WTC11 (cell line): Measurements from ENCODE around the gene INPP4A. TPM values are rescaled to one million over a fixed set of nuclear protein-coding genes. Genes with fewer than 3 reads are reported as not detected.
A peak's percentile ranks its signal among the peaks of the same experiment; 100 is the strongest.

Source experiments
- ATAC-seq: fragments of 200-7000 bp; cut with Tn5 transposase; 2 replicates; pipeline ENCODE4 v1.10.0; 2021; ENCODE audit warnings: mild to moderate bottlenecking, moderate library complexity
- Bru-seq: library from RNA; stranded (reverse); fragments of 400-500 nt; gene quantifications from one replicate; lab custom pipeline; 2021; lab: Mats Ljungman, UMichigan
- CTCF ChIA-PET: fragments of 300-600 bp; sonication (Branson Sonifier 250); formaldehyde crosslinking; loops from one replicate; lab custom pipeline; 2021; ENCODE audit warnings: antibody characterized with exemption; lab: Charles Lee
- POLR2A ChIA-PET: fragments of 350-600 bp; sonication (Branson Sonifier 250); formaldehyde crosslinking; loops from one replicate; lab custom pipeline; 2021; ENCODE audit warnings: antibody characterized with exemption; lab: Charles Lee
- DNase-seq: peaks from one replicate; pipeline ENCODE4 v3.0.0; 2021; ENCODE audit warnings: low spot score
- H3K27ac Mint-ChIP-seq: 2 replicates; pipeline ENCODE4 v1.8.0; 2021; ENCODE audit warnings: mixed read lengths
- H3K27me3 Mint-ChIP-seq: 2 replicates; pipeline ENCODE4 v1.8.0; 2021; ENCODE audit warnings: low read depth, mild to moderate bottlenecking, moderate library complexity, mixed read lengths
- H3K36me3 Mint-ChIP-seq: 2 replicates; pipeline ENCODE4 v1.8.0; 2021; ENCODE audit warnings: mixed read lengths
- H3K4me1 Mint-ChIP-seq: 2 replicates; pipeline ENCODE4 v1.8.0; 2022; ENCODE audit warnings: mixed read lengths
- H3K4me3 Mint-ChIP-seq: 2 replicates; pipeline ENCODE4 v1.8.0; 2021; ENCODE audit warnings: mild to moderate bottlenecking, moderate library complexity, mixed read lengths
- H3K9me3 Mint-ChIP-seq: 2 replicates; pipeline ENCODE4 v1.8.0; 2021; ENCODE audit warnings: mixed read lengths
- AFF4 ChIP-seq: sonication (generic); formaldehyde crosslinking; IDR thresholded peaks from 2 replicates; pipeline ENCODE4 v1.8.1; 2023; ENCODE audit warnings: mild to moderate bottlenecking, missing genetic modification reagents, borderline replicate concordance
- CREB1 ChIP-seq: sonication (generic); formaldehyde crosslinking; IDR thresholded peaks from 2 replicates; pipeline ENCODE4 v1.8.0; 2023; ENCODE audit warnings: mild to moderate bottlenecking, missing genetic modification reagents
- FOXK1 ChIP-seq: sonication (generic); formaldehyde crosslinking; IDR thresholded peaks from 2 replicates; pipeline ENCODE4 v1.8.0; 2022; ENCODE audit warnings: mild to moderate bottlenecking, moderate library complexity, missing genetic modification reagents
- GTF2I ChIP-seq: fragments of 250-450 bp; sonication (Bioruptor Pico); conservative IDR thresholded peaks from 2 replicates; pipeline ENCODE4 v1.4.0; 2021; ENCODE audit warnings: mild to moderate bottlenecking
- IRF1 ChIP-seq: sonication (generic); formaldehyde crosslinking; IDR thresholded peaks from 2 replicates; pipeline ENCODE4 v1.8.0; 2023; ENCODE audit warnings: missing genetic modification reagents
- KAT7 ChIP-seq: sonication (generic); formaldehyde crosslinking; IDR thresholded peaks from 2 replicates; pipeline ENCODE4 v1.8.1; 2023; ENCODE audit warnings: missing genetic modification reagents, mild to moderate bottlenecking, borderline replicate concordance
- NFATC4 ChIP-seq: fragments of 250-450 bp; sonication (Bioruptor Pico); IDR thresholded peaks from 2 replicates; pipeline ENCODE4 v1.9.0; 2021; ENCODE audit warnings: mild to moderate bottlenecking
- RELA ChIP-seq: sonication (generic); formaldehyde crosslinking; IDR thresholded peaks from 2 replicates; pipeline ENCODE4 v1.8.1; 2022; ENCODE audit warnings: missing genetic modification reagents, mild to moderate bottlenecking, borderline replicate concordance
- SMAD3 ChIP-seq: sonication (generic); formaldehyde crosslinking; IDR thresholded peaks from 2 replicates; pipeline ENCODE4 v1.8.0; 2022; ENCODE audit warnings: missing genetic modification reagents, mild to moderate bottlenecking, borderline replicate concordance
- SP1 ChIP-seq: sonication (generic); formaldehyde crosslinking; conservative IDR thresholded peaks from 2 replicates; pipeline ENCODE4 v1.8.1; 2022; ENCODE audit warnings: missing genetic modification reagents
- TCF7 ChIP-seq: sonication (generic); formaldehyde crosslinking; IDR thresholded peaks from 2 replicates; pipeline ENCODE4 v1.8.0; 2022; ENCODE audit warnings: mild to moderate bottlenecking, low read depth, missing genetic modification reagents, moderate library complexity
- TEAD1 ChIP-seq: sonication (generic); formaldehyde crosslinking; IDR thresholded peaks from 2 replicates; pipeline ENCODE4 v1.8.0; 2022; ENCODE audit warnings: mild to moderate bottlenecking, missing genetic modification reagents
- ZNF232 ChIP-seq: sonication (generic); formaldehyde crosslinking; IDR thresholded peaks from 2 replicates; pipeline ENCODE4 v1.8.0; 2022; ENCODE audit warnings: mild to moderate bottlenecking, missing genetic modification reagents
- long read RNA-seq, 3 experiments: library from RNA in 1 of 3; library from capped mRNA in 1 of 3; library from polyadenylated mRNA in 1 of 3; unstranded in 2 of 3; stranded (forward) in 1 of 3; transcript quantifications; one replicate each; pipeline ENCODE4 v2.0.0, GENCODE V29; 2021
- total RNA-seq: library from RNA; stranded (reverse); gene quantifications from 3 replicates; pipeline ENCODE4 v1.2.3, GENCODE V29; 2021
- TF ChIP-seq, protein P1 (sequence below): sonication (generic); formaldehyde crosslinking; IDR thresholded peaks from 2 replicates; pipeline ENCODE4 v1.8.1; 2023; ENCODE audit warnings: mild to moderate bottlenecking, missing genetic modification reagents, moderate library complexity
- TF ChIP-seq, protein P2 (sequence below): sonication (generic); formaldehyde crosslinking; IDR thresholded peaks from 2 replicates; pipeline ENCODE4 v1.8.1; 2023; ENCODE audit warnings: mild to moderate bottlenecking, moderate library complexity, missing genetic modification reagents
- TF ChIP-seq, protein P3 (sequence below): sonication (generic); formaldehyde crosslinking; IDR thresholded peaks from 2 replicates; pipeline ENCODE4 v1.8.1; 2022; ENCODE audit warnings: low read depth, mild to moderate bottlenecking, moderate library complexity, missing genetic modification reagents, borderline replicate concordance

INPP4A gene
- total RNA-seq (31.7 to 38.3 TPM (median 33.4 TPM) in 3 replicates), Bru-seq, nascent RNA (percentile 72 among the genes with signal in this experiment)
- long read RNA-seq, experiment 1, transcript INPP4A-205 (25 exons, 3,365 nt) = major isoform, 16 of 126 reads
- long read RNA-seq, experiment 1, partial matches to known transcripts = 12 of 126 reads
- long read RNA-seq, experiment 1, other reads (novel, unspliced or antisense) = 98 of 126 reads
- long read RNA-seq, experiment 2, partial matches to known transcripts = 4 of 25 reads
- long read RNA-seq, experiment 2, other reads (novel, unspliced or antisense) = 21 of 25 reads
- long read RNA-seq, experiment 3, partial matches to known transcripts = 0 of 1 reads
- long read RNA-seq, experiment 3, other reads (novel, unspliced or antisense) = 1 of 1 reads

DNA sequence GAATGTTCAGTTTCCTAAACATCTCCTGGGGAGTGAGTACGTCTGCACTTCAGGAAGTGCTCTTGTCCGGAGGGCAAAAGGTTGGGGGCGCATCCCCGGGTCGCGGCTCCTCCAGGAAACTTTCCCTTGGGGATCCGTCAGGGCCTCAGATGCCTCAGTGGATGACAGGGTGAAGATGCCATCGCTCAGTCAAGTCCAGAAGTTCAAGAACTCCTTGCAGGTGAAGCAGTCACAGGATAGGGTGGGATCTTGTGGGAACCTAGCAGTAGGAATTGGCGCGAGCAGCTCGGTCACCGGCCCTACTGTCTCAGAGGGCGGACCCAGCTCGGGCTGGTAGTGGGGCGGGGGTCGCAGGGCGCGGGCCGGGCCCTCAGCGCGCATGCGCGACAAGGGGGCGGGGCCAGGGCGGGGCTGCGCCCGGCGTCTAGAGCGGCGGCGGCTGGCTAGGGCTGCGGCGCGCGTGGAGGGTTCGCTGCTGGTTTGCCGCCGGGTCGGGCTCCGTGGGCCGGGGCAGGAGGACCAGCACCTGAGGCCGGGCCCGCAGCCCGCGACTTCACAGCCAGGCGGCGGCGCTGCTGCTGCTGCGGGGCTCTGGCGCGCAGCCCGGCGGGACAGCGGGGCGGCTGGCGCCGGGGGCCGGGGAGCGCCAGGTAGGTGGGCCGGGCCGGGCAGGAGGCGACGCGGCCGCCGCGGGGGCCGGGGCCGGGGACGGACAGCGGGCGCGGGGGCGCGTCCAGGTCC, at the start of gene INPP4A:
Gene INPP4A, plus strand, starts transcription at position 423 of the 741 bp plus-strand sequence. CDS start 75,191 bp downstream, outside the sequence.
- no peaks in the 10 kb centered on the region for H3K27me3 Mint-ChIP-seq
- POLR2A ChIA-PET = interaction anchor here (0.6 kb wide), 1 partner anchor 168 kb away, joined by 3 read pairs; no protein-coding TSS in a partner anchor
- TF ChIP-seq SP1 = peak; percentile 70
- peak; percentile 30; the same call in 1 of the 2 replicates for TF ChIP-seq KAT7
- TF ChIP-seq, protein P1, sequence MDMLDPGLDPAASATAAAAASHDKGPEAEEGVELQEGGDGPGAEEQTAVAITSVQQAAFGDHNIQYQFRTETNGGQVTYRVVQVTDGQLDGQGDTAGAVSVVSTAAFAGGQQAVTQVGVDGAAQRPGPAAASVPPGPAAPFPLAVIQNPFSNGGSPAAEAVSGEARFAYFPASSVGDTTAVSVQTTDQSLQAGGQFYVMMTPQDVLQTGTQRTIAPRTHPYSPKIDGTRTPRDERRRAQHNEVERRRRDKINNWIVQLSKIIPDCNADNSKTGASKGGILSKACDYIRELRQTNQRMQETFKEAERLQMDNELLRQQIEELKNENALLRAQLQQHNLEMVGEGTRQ (CRISPR knock-in tag) = no peak; the same call in 1 of the 2 replicates
- TF ChIP-seq TCF7 (CRISPR knock-in tag) = 0 out of 2 replicates have a peak, but pooled peaks have one; percentile 24
- TF ChIP-seq, protein P2, sequence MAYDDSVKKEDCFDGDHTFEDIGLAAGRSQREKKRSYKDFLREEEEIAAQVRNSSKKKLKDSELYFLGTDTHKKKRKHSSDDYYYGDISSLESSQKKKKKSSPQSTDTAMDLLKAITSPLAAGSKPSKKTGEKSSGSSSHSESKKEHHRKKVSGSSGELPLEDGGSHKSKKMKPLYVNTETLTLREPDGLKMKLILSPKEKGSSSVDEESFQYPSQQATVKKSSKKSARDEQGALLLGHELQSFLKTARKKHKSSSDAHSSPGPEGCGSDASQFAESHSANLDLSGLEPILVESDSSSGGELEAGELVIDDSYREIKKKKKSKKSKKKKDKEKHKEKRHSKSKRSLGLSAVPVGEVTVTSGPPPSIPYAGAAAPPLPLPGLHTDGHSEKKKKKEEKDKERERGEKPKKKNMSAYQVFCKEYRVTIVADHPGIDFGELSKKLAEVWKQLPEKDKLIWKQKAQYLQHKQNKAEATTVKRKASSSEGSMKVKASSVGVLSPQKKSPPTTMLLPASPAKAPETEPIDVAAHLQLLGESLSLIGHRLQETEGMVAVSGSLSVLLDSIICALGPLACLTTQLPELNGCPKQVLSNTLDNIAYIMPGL (CRISPR knock-in tag) = 0 out of 2 replicates have a peak, but pooled peaks have one; percentile 46
- TF ChIP-seq, all 79 proteins: peak for 4
- H3K27ac Mint-ChIP-seq = peak within 1 kb of the TSS; percentile 78
- DNase-seq (peak; percentile 83), ATAC-seq (peak; percentile 89)
- H3K9me3 Mint-ChIP-seq = peaks cover 9% of the 10 kb centered on the region
- H3K4me3 Mint-ChIP-seq = peak within 1 kb of the TSS; percentile 90
- CTCF ChIA-PET = interaction anchor here (0.6 kb wide), 1 partner anchor 43 kb away, joined by 6 read pairs; no protein-coding TSS in a partner anchor
- H3K4me1 Mint-ChIP-seq = peaks cover 61% of the 10 kb centered on the region
- peaks cover 3% of the 10 kb centered on the region; the same call in 1 of the 2 replicates for H3K36me3 Mint-ChIP-seq

- H3K36me3 Mint-ChIP-seq = no peaks in the 10 kb centered on the region
- H3K27ac Mint-ChIP-seq = no peak overlapping the region
- H3K4me3 Mint-ChIP-seq = no peak overlapping the region
- H3K9me3 Mint-ChIP-seq = peaks cover 11% of the 10 kb centered on the region
- POLR2A ChIA-PET = no interaction called here
- H3K27me3 Mint-ChIP-seq = peaks cover 16% of the 10 kb centered on the region
- H3K4me1 Mint-ChIP-seq = peaks cover 9% of the 10 kb centered on the region
- ATAC-seq (no peak), DNase-seq (no peak)
- CTCF ChIA-PET = no interaction called here
- TF ChIP-seq FOXK1 (CRISPR knock-in tag) (no peak), SMAD3 (CRISPR knock-in tag) (no peak), CREB1 (CRISPR knock-in tag) (no peak), SP1 (no peak), ZNF232 (CRISPR knock-in tag) (no peak), RELA (no peak), NFATC4 (no peak)
- TF ChIP-seq, protein P3, sequence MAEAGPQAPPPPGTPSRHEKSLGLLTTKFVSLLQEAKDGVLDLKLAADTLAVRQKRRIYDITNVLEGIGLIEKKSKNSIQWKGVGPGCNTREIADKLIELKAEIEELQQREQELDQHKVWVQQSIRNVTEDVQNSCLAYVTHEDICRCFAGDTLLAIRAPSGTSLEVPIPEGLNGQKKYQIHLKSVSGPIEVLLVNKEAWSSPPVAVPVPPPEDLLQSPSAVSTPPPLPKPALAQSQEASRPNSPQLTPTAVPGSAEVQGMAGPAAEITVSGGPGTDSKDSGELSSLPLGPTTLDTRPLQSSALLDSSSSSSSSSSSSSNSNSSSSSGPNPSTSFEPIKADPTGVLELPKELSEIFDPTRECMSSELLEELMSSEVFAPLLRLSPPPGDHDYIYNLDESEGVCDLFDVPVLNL (CRISPR knock-in tag) = no peak
Measured at GRCh38 chr2:98395977-98396376, 48.7 kb upstream of the INPP4A start.

DNA sequence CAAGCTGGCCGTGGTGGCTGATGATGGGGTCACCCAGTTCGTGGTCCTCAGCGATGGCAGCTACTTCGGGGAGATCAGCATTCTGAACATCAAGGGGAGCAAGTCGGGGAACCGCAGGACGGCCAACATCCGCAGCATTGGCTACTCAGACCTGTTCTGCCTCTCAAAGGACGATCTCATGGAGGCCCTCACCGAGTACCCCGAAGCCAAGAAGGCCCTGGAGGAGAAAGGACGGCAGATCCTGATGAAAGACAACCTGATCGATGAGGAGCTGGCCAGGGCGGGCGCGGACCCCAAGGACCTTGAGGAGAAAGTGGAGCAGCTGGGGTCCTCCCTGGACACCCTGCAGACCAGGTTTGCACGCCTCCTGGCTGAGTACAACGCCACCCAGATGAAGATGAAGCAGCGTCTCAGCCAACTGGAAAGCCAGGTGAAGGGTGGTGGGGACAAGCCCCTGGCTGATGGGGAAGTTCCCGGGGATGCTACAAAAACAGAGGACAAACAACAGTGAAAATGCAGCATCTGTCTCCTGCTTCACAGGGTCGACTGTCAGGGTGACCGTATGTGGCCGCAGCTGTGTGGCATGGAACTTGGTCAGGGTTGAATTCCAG, 47.8 kb upstream of the INPP4A start:
- peaks cover 9% of the 10 kb centered on the region for H3K4me1 Mint-ChIP-seq
- peaks cover 16% of the 10 kb centered on the region for H3K27me3 Mint-ChIP-seq
- ATAC-seq (no peak), DNase-seq (no peak)
- peaks cover 11% of the 10 kb centered on the region for H3K9me3 Mint-ChIP-seq
- CTCF ChIA-PET = no interaction called here
- no peaks in the 10 kb centered on the region for H3K36me3 Mint-ChIP-seq
- POLR2A ChIA-PET = no interaction called here
- no peak overlapping the region for H3K4me3 Mint-ChIP-seq
- H3K27ac Mint-ChIP-seq = no peak overlapping the region
- TF ChIP-seq, protein P2 (CRISPR knock-in tag) = no peak
- TF ChIP-seq AFF4 (CRISPR knock-in tag) = no peak
- TF ChIP-seq GTF2I (CRISPR knock-in tag) = no peak
- TF ChIP-seq KAT7 = no peak
- TF ChIP-seq TEAD1 (CRISPR knock-in tag) = no peak
- no peak for TF ChIP-seq IRF1 (CRISPR knock-in tag)
